Activated gamma-delta T cell treated with Interleukin-2 at 50 U/mL for 16 hours (primary cell): Measurements from ENCODE around the gene RBM24.
"Not testable (repeated sequence)": the region's sequence is repeated elsewhere in the genome, so short reads cannot be mapped to it uniquely, and the experiment has no call there.

ENCODE experiments used
- DNase-seq: peaks from one replicate; pipeline ENCODE4 v3.0.0-alpha.2; 2020

RBM24 gene

GRCh38 chr6:17292600-17293133, 11.5 kb downstream of the RBM24 start:
- DNase-seq, result no peak

DNA sequence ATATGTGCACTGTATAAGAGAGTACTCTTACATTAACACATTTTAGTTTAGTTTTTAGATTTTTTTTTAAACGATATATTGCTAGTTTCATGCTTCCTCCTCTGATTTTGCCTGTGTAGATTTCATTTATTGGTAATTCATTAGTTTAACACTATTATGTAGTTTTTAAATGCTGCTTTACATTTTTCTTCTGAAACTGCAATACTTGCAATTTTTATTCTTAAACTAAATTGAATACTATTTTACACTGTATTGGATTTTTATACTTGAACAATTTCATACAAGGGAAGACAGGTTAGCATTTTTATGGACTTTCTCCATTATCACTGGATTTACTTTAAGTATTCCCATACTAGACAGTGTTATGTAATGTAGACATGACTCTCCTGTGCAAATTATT, 12.2 kb downstream of the RBM24 start:
- DNase-seq, result no peak

GRCh38 chr6:17297271-17298080, 16.3 kb downstream of the RBM24 start:
- DNase-seq, result no peak

GRCh38 chr6:17298257-17298656, 17.1 kb downstream of the RBM24 start:
- DNase-seq, result no peak

DNA sequence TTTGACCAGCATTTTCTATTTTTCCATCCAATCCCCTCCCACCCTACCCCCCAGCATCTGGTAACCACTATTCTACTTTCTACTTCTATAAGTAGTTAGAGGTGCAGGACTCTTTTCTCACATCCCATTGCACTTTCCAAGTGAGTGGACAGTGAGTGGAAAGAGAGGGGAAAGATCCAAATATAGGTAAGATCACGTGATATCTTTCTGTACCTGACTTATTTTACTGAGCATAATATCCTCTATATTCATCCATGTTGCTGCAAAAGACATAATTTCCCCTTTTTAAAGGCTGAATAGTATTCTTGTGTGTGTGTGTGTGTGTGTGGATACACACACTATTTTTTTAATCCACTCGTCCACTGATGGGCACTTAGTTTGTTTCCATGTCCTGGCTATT, 18.1 kb downstream of the RBM24 start:
- DNase-seq, result no peak

- no peak for DNase-seq
Observed at GRCh38 chr6:17299750-17300149, 18.6 kb downstream of the RBM24 start.

DNA sequence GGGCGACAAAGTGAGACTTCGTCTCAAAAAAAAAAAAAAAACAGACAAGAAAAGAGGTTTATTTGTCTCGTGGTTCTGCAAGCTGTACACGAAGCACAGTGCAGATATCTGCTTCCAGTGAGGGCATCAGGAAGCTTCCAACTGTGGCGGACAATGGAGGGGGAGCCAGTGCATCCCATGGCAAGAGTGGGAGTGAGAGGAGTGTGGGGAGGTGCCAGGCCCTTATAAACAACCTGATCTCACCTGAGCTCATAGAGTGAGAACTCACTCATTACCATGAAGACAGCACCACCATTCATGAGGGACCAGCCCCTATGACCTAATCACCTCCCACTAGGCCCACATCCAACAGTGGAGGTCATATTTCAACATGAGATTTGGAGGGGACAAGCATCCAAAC, 19.5 kb downstream of the RBM24 start:
- no peak for DNase-seq

- no peak for DNase-seq
Observed at GRCh38 chr6:17303444-17303843, 22.3 kb downstream of the RBM24 start.

GRCh38 chr6:17305219-17306001, 24.2 kb downstream of the RBM24 start:
- no peak for DNase-seq

GRCh38 chr6:17311595-17312311, 30.6 kb downstream of the RBM24 start:
- no peak for DNase-seq

GRCh38 chr6:17313238-17313637, 32.1 kb downstream of the RBM24 start:
- DNase-seq, result not testable (repeated sequence)

DNA sequence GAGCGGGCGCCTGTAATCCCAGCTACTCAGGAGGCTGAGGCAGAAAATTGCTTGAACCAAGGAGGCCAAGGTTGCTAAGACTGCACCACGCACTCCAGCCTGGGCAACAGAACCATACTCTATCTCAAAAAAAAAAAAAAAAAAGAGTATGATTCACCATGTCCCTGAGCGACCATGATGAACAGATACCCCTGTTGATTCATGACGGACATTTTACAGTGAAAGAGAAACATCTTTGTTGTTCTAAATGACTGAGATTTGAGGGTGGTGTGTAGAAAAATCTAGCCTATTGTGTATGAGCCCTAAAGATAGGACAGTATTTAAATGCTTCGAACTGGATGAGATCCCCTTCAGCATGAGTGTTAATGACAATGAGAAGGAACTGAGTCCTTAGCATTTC, 32.8 kb downstream of the RBM24 start:
- no peak for DNase-seq

- DNase-seq, result no peak
Observed at GRCh38 chr6:17315262-17315661, 34.1 kb downstream of the RBM24 start.

DNA sequence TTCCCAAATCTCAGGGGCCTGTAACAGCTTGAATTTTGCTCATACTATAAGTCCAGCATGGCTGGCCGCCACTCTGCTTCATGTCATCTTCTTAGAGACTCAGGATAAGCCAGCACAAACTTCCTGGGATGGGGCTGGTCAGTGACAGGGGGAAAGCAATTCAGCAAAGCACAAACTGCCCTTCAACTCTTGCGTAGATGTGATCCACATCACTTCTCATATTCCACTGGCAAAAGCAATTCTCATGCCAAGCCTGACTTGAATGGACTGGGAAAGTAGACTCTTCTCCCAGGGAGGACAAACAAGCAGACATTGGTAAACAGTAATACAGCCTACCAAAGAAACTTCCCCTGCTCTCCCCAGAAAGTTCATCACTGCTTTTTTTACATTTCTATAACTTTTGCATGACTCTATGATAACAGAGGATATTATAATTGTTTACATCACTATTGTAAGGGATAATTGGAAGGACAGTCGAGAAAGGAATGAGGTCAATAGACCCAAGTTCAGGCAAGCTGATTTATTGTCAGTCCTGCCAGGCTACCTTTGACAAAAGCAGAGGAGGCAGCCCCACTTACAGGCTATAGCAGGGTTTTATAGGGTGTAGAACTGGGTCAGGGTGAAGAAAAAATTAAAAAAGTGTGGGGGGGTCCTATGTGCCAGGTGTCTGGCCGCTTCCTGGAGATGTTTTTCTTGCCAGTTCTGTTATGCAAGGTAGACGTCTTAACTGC, 37.4 kb downstream of the RBM24 start:
- no peak for DNase-seq

DNA sequence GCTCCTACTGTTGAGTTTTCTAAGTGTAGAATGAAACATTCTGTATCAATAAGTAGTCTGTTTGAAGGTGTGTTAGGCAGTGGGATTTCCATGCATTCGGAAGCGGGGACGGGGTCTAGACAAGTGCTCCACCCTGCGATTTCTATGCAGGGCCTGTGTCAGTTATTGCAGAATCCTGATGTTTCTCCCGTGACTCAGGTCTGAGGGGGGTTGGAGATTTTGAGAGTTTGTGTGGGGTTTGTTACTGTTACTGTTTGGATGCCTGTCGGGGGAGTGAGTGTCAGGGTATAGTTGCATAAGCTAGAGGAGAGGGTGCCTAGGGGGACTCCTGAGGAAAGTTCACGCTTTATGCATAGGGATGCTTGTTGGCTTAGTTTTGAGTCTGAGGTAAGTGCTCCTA, 39.1 kb downstream of the RBM24 start:
- not testable (repeated sequence) for DNase-seq

DNA sequence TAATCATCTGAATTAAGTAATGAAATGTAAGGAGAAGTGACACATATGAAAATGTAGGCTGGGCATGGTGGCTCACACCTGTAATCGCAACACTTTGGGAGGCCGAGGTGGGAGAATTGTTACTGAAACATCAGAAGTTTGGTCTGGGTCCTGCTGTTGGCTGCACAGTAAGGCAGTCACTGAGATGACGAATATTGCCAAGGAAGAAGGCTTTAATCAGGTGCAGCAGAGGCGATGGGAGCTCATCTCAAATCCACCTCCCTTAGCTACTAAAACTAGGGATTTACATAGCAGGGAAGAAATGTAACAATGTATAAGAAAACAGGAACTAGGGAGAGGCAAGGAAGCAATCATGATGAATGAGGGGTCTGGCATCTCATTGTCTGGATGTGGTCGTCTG, 50.1 kb downstream of the RBM24 start:
- no peak for DNase-seq

DNA sequence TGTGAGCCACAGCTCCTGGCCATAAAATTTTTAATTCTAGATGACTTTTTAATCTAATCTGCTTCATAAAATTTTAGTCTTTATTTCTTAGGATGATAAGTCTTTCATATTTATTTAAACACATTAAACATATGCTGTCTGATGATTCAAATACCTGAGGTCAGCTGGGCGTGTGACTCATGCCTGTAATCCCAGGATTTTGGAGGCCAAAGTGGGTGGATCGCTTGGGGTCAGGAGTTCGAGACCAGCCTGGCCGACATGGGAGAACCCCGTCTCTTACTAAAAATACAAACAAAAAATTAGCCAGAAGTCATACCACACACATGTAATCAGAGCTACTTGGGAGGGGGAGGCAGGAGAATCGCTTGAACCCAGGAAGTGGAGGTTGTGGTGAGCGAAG, 53.1 kb downstream of the RBM24 start:
- no peak for DNase-seq

DNA sequence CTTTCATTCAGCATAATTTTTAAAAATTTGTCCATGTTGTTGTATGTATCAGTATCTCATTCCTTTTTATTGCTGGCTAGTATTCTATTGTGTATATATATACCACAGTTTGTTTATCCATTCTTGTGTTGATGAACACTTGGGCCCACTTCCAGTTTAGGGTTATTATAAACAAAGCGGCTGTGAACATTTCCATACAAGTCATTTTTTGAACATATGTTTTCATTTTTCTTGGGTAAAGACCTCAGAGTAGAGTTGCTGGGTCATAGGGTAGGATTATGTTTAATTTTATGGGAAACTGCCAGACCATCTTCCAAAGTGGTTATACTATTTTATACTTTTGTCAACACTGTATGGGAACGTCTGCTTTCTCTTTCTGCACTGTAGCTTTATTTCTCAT, 55.3 kb downstream of the RBM24 start:
- no peak for DNase-seq

- DNase-seq, result no peak
Observed at GRCh38 chr6:17339308-17339670, 58.1 kb downstream of the RBM24 start.

DNA sequence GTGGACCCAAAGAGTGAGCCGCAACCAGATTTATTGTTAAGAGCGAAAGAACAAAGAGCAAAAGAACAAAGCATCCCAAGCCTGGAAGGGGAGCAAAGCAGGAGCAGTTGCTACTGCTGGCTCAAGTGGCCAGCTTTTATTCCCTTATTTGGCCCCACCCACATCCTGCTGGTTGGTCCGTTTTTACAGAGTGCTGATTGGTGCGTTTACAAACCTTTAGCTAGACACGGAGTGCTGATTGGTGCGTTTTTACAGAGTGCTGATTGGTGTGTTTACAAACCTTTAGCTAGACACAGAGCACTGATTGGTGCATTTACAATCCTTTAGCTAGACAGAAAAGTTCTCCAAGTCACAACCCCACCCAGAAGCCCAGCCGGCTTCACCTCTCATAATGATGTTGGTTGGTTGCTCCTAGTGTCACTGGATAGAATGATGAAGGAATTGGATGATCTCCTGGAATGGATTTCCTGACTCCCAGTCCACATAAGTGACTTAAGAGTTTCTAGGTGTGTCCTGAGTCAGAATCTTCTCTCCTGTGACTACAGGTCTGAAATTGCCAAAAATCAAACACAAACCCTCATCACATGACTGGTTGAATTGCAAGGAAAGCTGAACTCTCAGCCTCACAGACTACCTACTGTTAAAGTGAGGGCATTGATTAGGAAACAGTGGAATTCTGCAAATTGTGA, 60.1 kb downstream of the RBM24 start:
- no peak for DNase-seq

- no peak for DNase-seq
Observed at GRCh38 chr6:17341891-17342290, 60.7 kb downstream of the RBM24 start.

- no peak for DNase-seq
Observed at GRCh38 chr6:17343215-17343614, 62.1 kb downstream of the RBM24 start.
